ENCODE measurements around the gene CDADC1.

CDADC1 gene

GRCh38 chr13:49251326-49251725 lies 3.6 kb downstream of the CDADC1 start:
- no peak for DNase-seq (ENCODE audit: low spot score)
- TF ChIP-seq, protein P1, sequence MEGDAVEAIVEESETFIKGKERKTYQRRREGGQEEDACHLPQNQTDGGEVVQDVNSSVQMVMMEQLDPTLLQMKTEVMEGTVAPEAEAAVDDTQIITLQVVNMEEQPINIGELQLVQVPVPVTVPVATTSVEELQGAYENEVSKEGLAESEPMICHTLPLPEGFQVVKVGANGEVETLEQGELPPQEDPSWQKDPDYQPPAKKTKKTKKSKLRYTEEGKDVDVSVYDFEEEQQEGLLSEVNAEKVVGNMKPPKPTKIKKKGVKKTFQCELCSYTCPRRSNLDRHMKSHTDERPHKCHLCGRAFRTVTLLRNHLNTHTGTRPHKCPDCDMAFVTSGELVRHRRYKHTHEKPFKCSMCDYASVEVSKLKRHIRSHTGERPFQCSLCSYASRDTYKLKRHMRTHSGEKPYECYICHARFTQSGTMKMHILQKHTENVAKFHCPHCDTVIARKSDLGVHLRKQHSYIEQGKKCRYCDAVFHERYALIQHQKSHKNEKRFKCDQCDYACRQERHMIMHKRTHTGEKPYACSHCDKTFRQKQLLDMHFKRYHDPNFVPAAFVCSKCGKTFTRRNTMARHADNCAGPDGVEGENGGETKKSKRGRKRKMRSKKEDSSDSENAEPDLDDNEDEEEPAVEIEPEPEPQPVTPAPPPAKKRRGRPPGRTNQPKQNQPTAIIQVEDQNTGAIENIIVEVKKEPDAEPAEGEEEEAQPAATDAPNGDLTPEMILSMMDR (IDR thresholded peaks at IDR 0.05), result no peak
- Histone ChIP-seq H3K4me3 (no peak overlapping the region), H3K27ac (no peak overlapping the region)

DNA sequence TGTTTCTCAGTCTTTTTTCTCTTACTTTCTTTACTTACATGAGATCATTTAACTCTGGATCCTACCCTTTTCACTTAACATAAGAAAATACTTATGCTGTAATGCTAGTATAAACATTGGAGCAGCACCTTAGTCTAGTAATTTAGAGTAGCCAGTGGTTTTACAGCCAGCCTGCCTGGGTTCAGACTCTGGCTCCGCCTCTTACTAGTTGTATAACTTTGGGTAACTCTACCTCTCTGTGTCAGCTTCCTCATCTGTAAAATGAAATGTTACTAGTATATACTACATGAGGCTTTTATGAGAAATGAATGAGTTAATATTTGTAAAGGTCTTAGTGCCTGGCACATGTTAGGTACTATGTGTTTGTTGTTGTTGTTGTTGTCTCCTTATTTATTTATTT lies 5.6 kb downstream of the CDADC1 start:
- no peak for DNase-seq (ENCODE audit: low spot score)
- no peak overlapping the region for H3K4me3 ChIP-seq
- TF ChIP-seq, protein P1 (IDR thresholded peaks at IDR 0.05), result no peak
- H3K27ac ChIP-seq, result no peak overlapping the region

DNA sequence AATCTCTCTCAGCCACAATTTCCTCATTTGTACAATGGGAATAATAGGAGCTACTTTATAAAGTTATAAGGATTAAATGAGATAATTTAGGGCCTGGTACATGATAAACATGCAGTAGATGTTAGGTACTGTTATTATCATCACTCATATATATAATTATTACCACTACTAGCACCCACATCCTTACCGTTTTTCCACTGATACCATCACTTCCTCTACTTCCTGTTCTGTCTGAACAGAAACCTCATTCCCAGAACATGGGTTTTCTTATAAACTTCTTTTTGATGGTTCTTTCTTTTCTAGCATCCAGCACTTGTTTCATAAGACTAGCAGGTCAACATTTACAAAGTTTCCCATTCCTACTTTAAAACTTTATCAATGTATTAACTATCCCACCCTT lies 6.3 kb downstream of the CDADC1 start:
- no peak overlapping the region for H3K4me3 ChIP-seq
- no peak overlapping the region for H3K27ac ChIP-seq

DNA sequence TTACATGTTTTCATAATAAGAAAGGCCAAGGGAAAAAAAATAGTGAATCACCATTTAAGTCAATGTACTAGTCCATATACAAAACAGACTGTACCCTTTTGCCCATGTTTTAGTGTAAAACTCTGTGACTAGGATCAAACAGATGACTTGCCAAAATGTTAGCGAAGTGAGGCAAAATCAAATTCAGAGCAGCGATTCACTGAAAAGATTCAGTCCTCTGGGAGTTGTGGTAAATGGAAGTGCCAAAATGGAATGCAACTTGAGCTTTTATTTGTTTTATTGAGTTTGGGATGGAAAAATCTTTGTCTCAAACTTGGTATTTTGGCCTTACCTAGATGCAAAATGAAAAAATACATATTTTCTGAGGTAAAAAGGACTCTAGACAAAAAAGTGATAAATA lies 9.1 kb downstream of the CDADC1 start:
- H3K27ac ChIP-seq, result no peak overlapping the region
- DNase-seq (ENCODE audit: low spot score), result no peak
- TF ChIP-seq, protein P1 (IDR thresholded peaks at IDR 0.05), result no peak
- no peak overlapping the region for H3K4me3 ChIP-seq

More for the DNA sequence above, 6.3 kb downstream of the CDADC1 start:
- DNase-seq (ENCODE audit: low spot score), result no peak
- TF ChIP-seq, protein P1 (IDR thresholded peaks at IDR 0.05), result no peak

- no peak overlapping the region for H3K27ac ChIP-seq
- no peak for DNase-seq (ENCODE audit: low spot score)
- no peak overlapping the region for H3K4me3 ChIP-seq
These were observed 10.5 kb downstream of the CDADC1 start for GRCh38 chr13:49258089-49258796.

DNA sequence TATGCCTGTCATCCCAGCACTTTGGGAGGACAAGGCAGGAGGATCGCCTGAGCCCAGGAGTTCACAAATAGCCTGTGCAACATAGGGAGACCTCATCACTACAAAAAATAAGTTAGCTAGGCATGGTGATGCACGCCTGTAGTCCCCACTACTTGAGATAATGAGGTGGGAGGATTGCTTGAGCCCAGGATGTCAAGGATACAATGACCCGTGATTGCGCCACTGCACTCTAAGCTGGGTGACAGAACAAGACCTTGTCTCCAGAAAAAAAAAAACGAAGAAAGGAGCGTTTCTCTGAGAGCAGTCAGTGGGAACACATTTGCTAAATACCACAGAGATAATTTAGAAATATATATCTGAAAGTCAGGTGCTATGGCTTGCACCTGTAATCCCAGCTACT lies 11.9 kb downstream of the CDADC1 start:
- TF ChIP-seq, protein P1 (IDR thresholded peaks at IDR 0.05), result no peak

More at GRCh38 chr13:49258089-49258796, 10.5 kb downstream of the CDADC1 start:
- TF ChIP-seq, protein P1 (IDR thresholded peaks at IDR 0.05), result no peak

GRCh38 chr13:49262634-49263033 lies 14.9 kb downstream of the CDADC1 start:
- Histone ChIP-seq H3K4me3 (no peak overlapping the region), H3K27ac (no peak overlapping the region)
- TF ChIP-seq, protein P1 (IDR thresholded peaks at IDR 0.05), result no peak
- DNase-seq (ENCODE audit: low spot score), result no peak

More for the DNA sequence above, 11.9 kb downstream of the CDADC1 start:
- DNase-seq (ENCODE audit: low spot score), result no peak
- Histone ChIP-seq H3K27ac (no peak overlapping the region), H3K4me3 (no peak overlapping the region)

All from coronary artery (tissue), 2 donors.